Testis (tissue), 3 donors: ENCODE data around the gene PLA2G4E. TPM values are rescaled to one million over a fixed set of nuclear protein-coding genes. Genes with fewer than 3 reads are reported as not detected.

Experiments
- DNase-seq: peaks from one replicate; pipeline ENCODE4 v3.0.0-alpha.2; 2019
- H3K27ac ChIP-seq, 2 donors: fragments of 200-600 bp; sonication (generic); one replicate each; pipeline ENCODE4 v1.5.1; 2019
- H3K27me3 ChIP-seq: fragments of 200-600 bp; sonication (generic); one replicate; pipeline ENCODE4 v1.5.1; 2019
- H3K36me3 ChIP-seq: fragments of 200-600 bp; sonication (generic); one replicate; pipeline ENCODE4 v1.5.1; 2017; ENCODE audit warnings: low read depth; ENCODE audit errors: missing control alignments
- H3K4me1 ChIP-seq: fragments of 200-600 bp; sonication (generic); one replicate; pipeline ENCODE4 v1.5.1; 2019
- H3K4me3 ChIP-seq, 2 donors: fragments of 200-600 bp; sonication (generic); one replicate each; pipeline ENCODE4 v1.5.1; 2017 to 2019
- H3K9me3 ChIP-seq: fragments of 200-600 bp; sonication (generic); one replicate; pipeline ENCODE4 v1.5.1; 2017
- POLR2A ChIP-seq: fragments of 450-650 bp; IDR thresholded peaks from one replicate; pipeline ENCODE4 v1.6.1; 2017; ENCODE audit warnings: antibody characterized with exemption, mild to moderate bottlenecking, moderate library complexity
- WGBS, 2 donors: methylation state at CpG; one replicate each; pipeline ENCODE4 v1.1.5; 2018; 5-methylcytosine and 5-hydroxymethylcytosine counted together
- intact Hi-C: fragments of 100-400 bp; cut with DNase I; formaldehyde crosslinking; loops from one replicate; pipeline ENCODE4 v1.15.1; 2023; ENCODE audit warnings: low total_unique reads
- polyA plus RNA-seq: library from polyadenylated mRNA; stranded (reverse); fragments of 350-450 nt; fragmentation: Illumina TruSeq; extraction: RNeasy Lipid Tissue Mini Kit (QIAGEN cat#74804); gene quantifications from one replicate; pipeline ENCODE4 v1.2.3, GENCODE V29; 2014; ENCODE audit warnings: low read depth, low replicate concordance; ENCODE audit not compliant: insufficient read depth
- total RNA-seq, 2 donors: library from RNA; depleted of rRNA; stranded (reverse); fragments of >200 nt; gene quantifications; one replicate each; pipeline ENCODE4 v1.2.3, GENCODE V29; 2016
- TF ChIP-seq, protein P1 (sequence below), 3 experiments: fragments of 450-650 bp in 2 of 3; fragments of 200-600 bp in 1 of 3; sonication (generic) in 1 of 3; IDR thresholded peaks; one replicate each; pipeline ENCODE4 v1.5.1; 2016 to 2019; ENCODE audit warnings: antibody characterized with exemption in 3 of 3, mild to moderate bottlenecking in 2 of 3, moderate library complexity in 1 of 3

PLA2G4E gene
- total and polyA plus RNA-seq, 3 donors from 2014 or later, result 0.31 to 0.71 (median 0.67) TPM

DNA sequence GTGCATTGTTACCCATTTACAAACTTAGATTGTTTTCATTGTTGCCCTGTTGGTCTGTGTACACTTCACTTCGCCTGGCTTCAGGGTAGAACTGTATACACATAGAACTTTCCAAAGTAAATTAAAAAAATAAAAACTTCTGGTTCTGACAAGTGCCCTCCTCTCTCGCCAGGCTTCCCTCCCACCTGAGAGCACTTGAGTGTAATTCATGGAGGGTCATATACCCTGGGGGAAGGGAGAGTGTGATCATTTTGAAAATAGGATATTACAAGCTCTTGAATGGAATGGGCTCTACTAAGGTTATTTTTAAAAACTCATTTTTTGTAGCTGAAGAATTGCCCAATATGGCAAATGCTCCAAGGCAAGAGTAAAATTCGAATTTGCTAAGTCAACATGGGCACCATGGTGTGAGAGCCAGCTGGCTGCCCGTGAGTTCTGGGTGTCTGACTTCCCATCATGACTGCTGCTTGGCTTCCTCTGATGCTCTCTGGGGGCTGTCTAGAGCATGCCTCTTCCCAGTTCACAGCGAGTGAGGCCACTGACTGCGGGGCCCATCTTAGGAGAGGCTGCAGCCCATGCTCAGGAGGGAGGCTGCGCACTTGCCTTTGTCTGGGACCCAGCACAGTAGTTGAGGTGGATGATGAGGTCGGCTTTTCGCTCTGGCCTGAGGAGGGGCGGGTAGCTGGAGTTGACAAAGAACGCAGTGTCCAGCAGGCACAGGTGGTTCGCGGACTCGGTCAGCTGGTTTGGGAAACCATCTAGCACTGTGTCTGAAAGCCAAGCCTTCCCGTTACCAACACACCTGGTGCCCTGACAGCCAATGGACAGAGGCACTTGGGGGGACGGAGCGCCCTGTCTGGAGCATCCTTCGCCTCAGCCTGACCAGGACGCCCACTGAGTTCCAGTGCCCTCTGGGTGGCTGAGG, 35.3 kb downstream of the PLA2G4E start:
- intact Hi-C loops, result no loop called here
- H3K4me3 ChIP-seq, result no peak overlapping the region
- H3K27me3 ChIP-seq, result no peaks in the 10 kb centered on the region
- no peak for DNase-seq
- no peak overlapping the region for H3K27ac ChIP-seq
- TF ChIP-seq POLR2A, result no peak
- TF ChIP-seq, protein P1, sequence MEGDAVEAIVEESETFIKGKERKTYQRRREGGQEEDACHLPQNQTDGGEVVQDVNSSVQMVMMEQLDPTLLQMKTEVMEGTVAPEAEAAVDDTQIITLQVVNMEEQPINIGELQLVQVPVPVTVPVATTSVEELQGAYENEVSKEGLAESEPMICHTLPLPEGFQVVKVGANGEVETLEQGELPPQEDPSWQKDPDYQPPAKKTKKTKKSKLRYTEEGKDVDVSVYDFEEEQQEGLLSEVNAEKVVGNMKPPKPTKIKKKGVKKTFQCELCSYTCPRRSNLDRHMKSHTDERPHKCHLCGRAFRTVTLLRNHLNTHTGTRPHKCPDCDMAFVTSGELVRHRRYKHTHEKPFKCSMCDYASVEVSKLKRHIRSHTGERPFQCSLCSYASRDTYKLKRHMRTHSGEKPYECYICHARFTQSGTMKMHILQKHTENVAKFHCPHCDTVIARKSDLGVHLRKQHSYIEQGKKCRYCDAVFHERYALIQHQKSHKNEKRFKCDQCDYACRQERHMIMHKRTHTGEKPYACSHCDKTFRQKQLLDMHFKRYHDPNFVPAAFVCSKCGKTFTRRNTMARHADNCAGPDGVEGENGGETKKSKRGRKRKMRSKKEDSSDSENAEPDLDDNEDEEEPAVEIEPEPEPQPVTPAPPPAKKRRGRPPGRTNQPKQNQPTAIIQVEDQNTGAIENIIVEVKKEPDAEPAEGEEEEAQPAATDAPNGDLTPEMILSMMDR (IDR thresholded peaks at IDR 0.05), result no peak
- H3K4me1 ChIP-seq, result peaks cover 3% of the 10 kb centered on the region
- 92 to 95% methylated on average over 18 to 19 of the region's 19 CpGs for WGBS, 2 donors
- no peaks in the 10 kb centered on the region for H3K36me3 ChIP-seq
- no peaks in the 10 kb centered on the region for H3K9me3 ChIP-seq

DNA sequence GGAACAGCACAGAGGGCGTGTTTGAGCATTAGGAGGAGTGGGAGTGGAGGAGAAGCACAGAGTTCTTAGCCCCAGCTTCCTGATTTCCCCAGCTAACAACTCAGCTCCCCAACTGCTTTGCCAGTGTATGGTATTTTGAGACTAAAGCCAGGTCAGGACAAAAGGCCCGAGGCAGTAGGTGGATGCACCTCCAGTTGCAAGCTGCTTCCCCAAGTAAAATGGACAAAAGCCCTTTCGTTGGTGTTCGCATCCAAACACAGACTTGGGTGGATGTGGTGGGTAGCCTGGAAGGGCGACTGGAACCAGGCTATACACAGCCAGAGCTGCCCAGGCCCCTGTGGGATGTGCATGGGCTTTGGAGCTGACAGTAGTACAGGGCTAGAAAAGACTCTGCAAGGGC, 36.2 kb downstream of the PLA2G4E start:
- Histone ChIP-seq H3K27me3 (no peaks in the 10 kb centered on the region), H3K4me1 (peaks cover 12% of the 10 kb centered on the region), H3K4me3 (no peak overlapping the region), H3K9me3 (no peaks in the 10 kb centered on the region), H3K36me3 (no peaks in the 10 kb centered on the region), H3K27ac (no peak overlapping the region)
- WGBS, 2 donors, result 94 to 96% methylated on average over 5 of the region's 5 CpGs
- TF ChIP-seq, protein P1 (IDR thresholded peaks at IDR 0.05), result no peak
- no peak for TF ChIP-seq POLR2A
- intact Hi-C loops, result no loop called here
- no peak for DNase-seq

DNA sequence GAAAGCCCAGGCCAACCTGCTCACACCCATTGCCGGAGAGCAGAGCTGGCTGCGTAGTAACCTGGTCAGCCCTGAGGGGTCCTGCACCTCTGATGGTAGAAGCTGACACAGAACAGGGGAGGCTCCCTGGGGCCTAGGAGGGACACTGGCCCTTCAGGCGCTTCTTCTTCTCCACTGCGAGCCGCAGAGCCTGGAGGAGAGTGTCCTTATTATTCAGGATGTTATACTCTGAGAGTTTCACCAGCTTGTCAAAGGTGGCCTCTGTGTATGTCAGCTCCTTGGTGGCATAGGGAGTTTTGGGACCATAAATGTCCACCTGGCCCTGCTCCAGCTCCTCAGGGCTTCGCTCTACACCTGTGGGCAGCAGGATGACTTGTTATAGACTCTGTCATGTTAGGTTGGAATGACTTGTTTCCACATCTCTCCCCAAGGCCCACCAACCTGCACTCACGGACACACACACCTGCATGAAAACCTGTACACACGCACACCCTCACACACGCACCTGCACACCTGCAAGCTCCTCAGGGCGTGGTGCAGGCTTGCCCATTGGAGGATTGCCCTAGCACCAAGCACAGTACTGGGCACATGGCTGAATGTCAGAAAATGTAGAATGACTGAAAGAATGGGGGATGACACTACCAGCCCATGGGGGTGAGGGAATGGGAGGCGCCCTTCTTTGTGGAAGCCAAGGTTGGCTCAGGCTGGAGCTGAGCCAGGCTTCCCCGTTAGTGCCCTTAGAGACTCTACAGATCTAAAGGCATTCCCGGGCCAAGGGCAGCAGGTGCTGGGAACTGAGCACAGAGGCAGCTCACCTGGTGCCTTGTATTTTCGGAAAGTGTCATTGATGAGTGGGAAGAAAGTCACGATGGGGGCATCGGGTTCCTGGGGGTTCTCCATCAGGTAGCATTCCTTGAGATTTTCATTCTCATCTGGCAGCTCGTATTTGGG, 36.9 kb downstream of the PLA2G4E start:
- intact Hi-C loops, result no loop called here
- 92 to 93% methylated on average over 10 to 17 of the region's 17 CpGs for WGBS, 2 donors
- H3K4me1 ChIP-seq, result peaks cover 12% of the 10 kb centered on the region
- TF ChIP-seq, protein P1 (IDR thresholded peaks at IDR 0.05), result no peak
- TF ChIP-seq POLR2A, result no peak
- H3K27me3 ChIP-seq, result no peaks in the 10 kb centered on the region
- H3K27ac ChIP-seq, result no peak overlapping the region
- no peak overlapping the region for H3K4me3 ChIP-seq
- H3K36me3 ChIP-seq, result no peaks in the 10 kb centered on the region
- no peak for DNase-seq
- H3K9me3 ChIP-seq, result no peaks in the 10 kb centered on the region

DNA sequence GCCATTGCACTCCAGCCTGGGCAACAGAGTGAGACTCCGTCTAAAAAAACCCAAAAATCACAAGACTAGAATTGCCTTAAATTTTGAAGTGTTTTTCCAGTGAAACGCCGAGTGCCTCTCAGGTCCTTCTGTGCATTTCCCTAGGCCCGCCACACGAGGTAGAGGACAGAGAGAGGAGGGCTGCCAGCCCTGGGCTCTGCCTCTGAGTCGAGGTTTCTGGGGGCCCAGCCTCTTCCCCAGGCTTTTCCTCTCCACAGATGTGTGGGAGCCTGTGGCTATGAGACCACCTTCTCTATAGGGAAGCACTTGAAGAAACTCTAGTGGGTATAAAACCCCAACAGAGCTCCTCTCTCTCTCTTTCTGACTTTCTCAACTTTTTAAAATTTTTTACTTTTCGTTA, 37.6 kb downstream of the PLA2G4E start:
- H3K27me3 ChIP-seq, result no peaks in the 10 kb centered on the region
- intact Hi-C loops, result no loop called here
- no peak overlapping the region for H3K4me3 ChIP-seq
- TF ChIP-seq, protein P1 (IDR thresholded peaks at IDR 0.05), result no peak
- no peak for TF ChIP-seq POLR2A
- no peak overlapping the region for H3K27ac ChIP-seq
- 80 to 84% methylated on average over 7 of the region's 7 CpGs for WGBS, 2 donors
- DNase-seq, result no peak
- no peaks in the 10 kb centered on the region for H3K9me3 ChIP-seq
- no peaks in the 10 kb centered on the region for H3K36me3 ChIP-seq
- peaks cover 12% of the 10 kb centered on the region for H3K4me1 ChIP-seq
